Hepatocyte (in vitro differentiated cells): ENCODE measurements around the gene PIK3R6.

Experiments used
- CTCF ChIP-seq: fragments of 200-600 bp; sonication (generic); IDR thresholded peaks from 2 replicates; pipeline ENCODE4 v1.5.1; 2016; ENCODE audit warnings: antibody characterized with exemption, mild to moderate bottlenecking; ENCODE audit not compliant: poor library complexity
- EZH2 ChIP-seq: fragments of 200-600 bp; sonication (generic); IDR thresholded peaks from 2 replicates; pipeline ENCODE4 v1.6.1; 2016; ENCODE audit warnings: antibody characterized with exemption, mild to moderate bottlenecking, borderline replicate concordance
- EZH2phosphoT487 ChIP-seq: fragments of 200-600 bp; sonication (generic); IDR thresholded peaks from one replicate; pipeline ENCODE4 v1.6.1; 2018; ENCODE audit warnings: antibody characterized with exemption, mild to moderate bottlenecking, low read depth, moderate library complexity; ENCODE audit not compliant: unreplicated experiment, severe bottlenecking

- TF ChIP-seq CTCF (no peak), EZH2 (no peak), EZH2phosphoT487 (no peak)
Observed at GRCh38 chr17:8913091-8913490, 45.6 kb upstream of the PIK3R6 start.
